Body of pancreas (tissue), 4 donors: ENCODE measurements around the gene NPBWR2.
"Not testable (repeated sequence)": the region's sequence is repeated elsewhere in the genome, so short reads cannot be mapped to it uniquely, and the experiment has no call there.

ENCODE experiments used
- CTCF ChIP-seq, 7 experiments: fragments of 450-650 bp in 4 of 7; fragments of 200-600 bp in 3 of 7; sonication (generic) in 3 of 7; IDR thresholded peaks; one replicate each; pipeline ENCODE4 v1.5.1; 2016 to 2019; ENCODE audit warnings: antibody characterized with exemption in 7 of 7
- POLR2A ChIP-seq, 3 donors: fragments of 450-650 bp; IDR thresholded peaks; one replicate each; pipeline ENCODE4 v1.6.1; 2016; ENCODE audit warnings: antibody characterized with exemption in 3 of 3, mild to moderate bottlenecking in 2 of 3

- TF ChIP-seq CTCF, POLR2A (IDR thresholded peaks at IDR 0.05): not testable (repeated sequence)
These were observed 15.6 kb upstream of the NPBWR2 start for GRCh38 chr20:64122927-64123326.
